A673 (cell line): ENCODE data around the gene CLDN14.

Experiments used
- EZH2 ChIP-seq: fragments of 200-600 bp; sonication (generic); IDR thresholded peaks from 2 replicates; pipeline ENCODE4 v1.6.1; 2017; ENCODE audit warnings: borderline replicate concordance, low read depth, mild to moderate bottlenecking, mixed read lengths, antibody characterized with exemption, low read length; ENCODE audit not compliant: poor library complexity, severe bottlenecking
- TF ChIP-seq, protein P1 (sequence below): fragments of 300-800, 200-600 bp; sonication (generic); conservative IDR thresholded peaks from 2 replicates; pipeline ENCODE4 v1.5.1; 2017; ENCODE audit warnings: low read depth, mild to moderate bottlenecking, antibody characterized with exemption, low read length, moderate library complexity, mixed read lengths

DNA sequence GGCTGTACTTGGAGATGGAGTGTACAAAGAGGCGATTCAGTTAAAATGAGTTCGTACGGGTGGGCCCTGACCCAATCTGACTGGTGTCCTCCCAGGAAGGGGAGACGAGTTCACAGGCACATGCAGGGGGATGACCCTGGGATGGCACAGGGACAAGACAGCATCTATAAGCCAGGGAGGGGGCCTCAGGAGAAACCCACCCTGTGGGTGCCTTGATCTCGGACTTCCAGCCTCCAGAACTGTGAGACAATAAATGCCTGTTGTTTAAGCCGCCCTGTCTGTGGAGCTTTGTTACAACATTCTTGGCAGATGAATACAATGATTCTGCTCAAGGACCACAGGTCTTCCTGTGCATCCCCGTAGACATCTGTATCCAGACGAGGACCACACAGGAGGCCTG lies 14.6 kb upstream of the CLDN14 start:
- TF ChIP-seq, protein P1, sequence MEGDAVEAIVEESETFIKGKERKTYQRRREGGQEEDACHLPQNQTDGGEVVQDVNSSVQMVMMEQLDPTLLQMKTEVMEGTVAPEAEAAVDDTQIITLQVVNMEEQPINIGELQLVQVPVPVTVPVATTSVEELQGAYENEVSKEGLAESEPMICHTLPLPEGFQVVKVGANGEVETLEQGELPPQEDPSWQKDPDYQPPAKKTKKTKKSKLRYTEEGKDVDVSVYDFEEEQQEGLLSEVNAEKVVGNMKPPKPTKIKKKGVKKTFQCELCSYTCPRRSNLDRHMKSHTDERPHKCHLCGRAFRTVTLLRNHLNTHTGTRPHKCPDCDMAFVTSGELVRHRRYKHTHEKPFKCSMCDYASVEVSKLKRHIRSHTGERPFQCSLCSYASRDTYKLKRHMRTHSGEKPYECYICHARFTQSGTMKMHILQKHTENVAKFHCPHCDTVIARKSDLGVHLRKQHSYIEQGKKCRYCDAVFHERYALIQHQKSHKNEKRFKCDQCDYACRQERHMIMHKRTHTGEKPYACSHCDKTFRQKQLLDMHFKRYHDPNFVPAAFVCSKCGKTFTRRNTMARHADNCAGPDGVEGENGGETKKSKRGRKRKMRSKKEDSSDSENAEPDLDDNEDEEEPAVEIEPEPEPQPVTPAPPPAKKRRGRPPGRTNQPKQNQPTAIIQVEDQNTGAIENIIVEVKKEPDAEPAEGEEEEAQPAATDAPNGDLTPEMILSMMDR = no peak
- no peak for TF ChIP-seq EZH2
